Measurements from ENCODE around the gene IGF2BP2. TPM values are rescaled to one million over a fixed set of nuclear protein-coding genes. Genes with fewer than 3 reads are reported as not detected.

The IGF2BP2 gene
- total RNA-seq, 2 experiments from 2014 or later = 0.54 to 0.55 TPM

GRCh38 chr3:185716436-185717108 lies 108.3 kb downstream of the IGF2BP2 start:
- H3K27me3 Mint-ChIP-seq = peaks cover 5% of the 10 kb centered on the region
- DNase-seq (no peak), ATAC-seq (no peak)
- H3K27ac Mint-ChIP-seq = no peak overlapping the region
- CTCF ChIA-PET = interaction anchor here (0.5 to 0.9 kb wide), 2 partner anchors 16 to 256 kb away, joined by 3 read pairs; no protein-coding TSS in a partner anchor
- no peaks in the 10 kb centered on the region for H3K4me1 Mint-ChIP-seq
- H3K9me3 Mint-ChIP-seq (ENCODE audit: low read depth) = no peaks in the 10 kb centered on the region
- intact Hi-C loops (cut with DNase I, micrococcal nuclease) = no loop called here
- POLR2A ChIA-PET = no interaction called here
- H3K36me3 Mint-ChIP-seq (ENCODE audit: low read depth) = no peaks in the 10 kb centered on the region
- H3K4me3 Mint-ChIP-seq = no peak overlapping the region

GRCh38 chr3:185715091-185715490 lies 109.8 kb downstream of the IGF2BP2 start:
- no peaks in the 10 kb centered on the region for H3K4me1 Mint-ChIP-seq
- ChIA-PET POLR2A (no interaction called here), CTCF (no interaction called here)
- no peak for ATAC-seq
- intact Hi-C loops (cut with DNase I, micrococcal nuclease) = no loop called here
- no peak overlapping the region for H3K27ac Mint-ChIP-seq
- H3K36me3 Mint-ChIP-seq (ENCODE audit: low read depth) = no peaks in the 10 kb centered on the region
- H3K4me3 Mint-ChIP-seq = no peak overlapping the region
- no peaks in the 10 kb centered on the region for H3K9me3 Mint-ChIP-seq (ENCODE audit: low read depth)
- DNase-seq = no peak
- peaks cover 5% of the 10 kb centered on the region for H3K27me3 Mint-ChIP-seq

- Mint-ChIP-seq H3K4me3 (no peak overlapping the region), H3K4me1 (no peaks in the 10 kb centered on the region), H3K27me3 (peaks cover 9% of the 10 kb centered on the region), H3K27ac (no peak overlapping the region), H3K9me3 (ENCODE audit: low read depth) (no peaks in the 10 kb centered on the region), H3K36me3 (ENCODE audit: low read depth) (no peaks in the 10 kb centered on the region)
- ATAC-seq = no peak
- no peak for DNase-seq
- POLR2A ChIA-PET = no interaction called here
- CTCF ChIA-PET = no interaction called here
- intact Hi-C loops (cut with DNase I, micrococcal nuclease) = no loop called here
Measured at GRCh38 chr3:185714085-185714484, 110.8 kb downstream of the IGF2BP2 start.

- H3K9me3 Mint-ChIP-seq (ENCODE audit: low read depth) = no peaks in the 10 kb centered on the region
- DNase-seq = no peak
- no peaks in the 10 kb centered on the region for H3K4me1 Mint-ChIP-seq
- no peak overlapping the region for H3K27ac Mint-ChIP-seq
- ChIA-PET POLR2A (no interaction called here), CTCF (interaction anchor here (0.8 to 1.6 kb wide), 3 partner anchors 52 to 666 kb away, joined by 3 to 4 read pairs (median 3); no protein-coding TSS in a partner anchor)
- H3K4me3 Mint-ChIP-seq = no peak overlapping the region
- no peak for ATAC-seq
- H3K36me3 Mint-ChIP-seq (ENCODE audit: low read depth) = no peaks in the 10 kb centered on the region
- H3K27me3 Mint-ChIP-seq = peaks cover 9% of the 10 kb centered on the region
- intact Hi-C loops (cut with DNase I, micrococcal nuclease) = no loop called here
Measured at GRCh38 chr3:185713015-185713414, 111.8 kb downstream of the IGF2BP2 start.

GRCh38 chr3:185712337-185712736 lies 112.5 kb downstream of the IGF2BP2 start:
- Mint-ChIP-seq H3K9me3 (ENCODE audit: low read depth) (no peaks in the 10 kb centered on the region), H3K4me3 (no peak overlapping the region), H3K27me3 (peaks cover 12% of the 10 kb centered on the region), H3K27ac (no peak overlapping the region), H3K36me3 (ENCODE audit: low read depth) (no peaks in the 10 kb centered on the region), H3K4me1 (no peaks in the 10 kb centered on the region)
- CTCF ChIA-PET = interaction anchor here (0.8 to 1.7 kb wide), 3 partner anchors 52 to 665 kb away, joined by 3 to 6 read pairs (median 4); no protein-coding TSS in a partner anchor
- POLR2A ChIA-PET = no interaction called here
- DNase-seq = no peak
- intact Hi-C loops (cut with DNase I, micrococcal nuclease) = no loop called here
- ATAC-seq = no peak

GRCh38 chr3:185711255-185711870 lies 113.5 kb downstream of the IGF2BP2 start:
- no peak for ATAC-seq
- POLR2A ChIA-PET = interaction anchor here (0.9 kb wide), 1 partner anchor 8 kb away, joined by 3 read pairs; no protein-coding TSS in a partner anchor
- Mint-ChIP-seq H3K27ac (no peak overlapping the region), H3K27me3 (peaks cover 12% of the 10 kb centered on the region), H3K36me3 (ENCODE audit: low read depth) (no peaks in the 10 kb centered on the region), H3K4me3 (no peak overlapping the region), H3K4me1 (no peaks in the 10 kb centered on the region), H3K9me3 (ENCODE audit: low read depth) (no peaks in the 10 kb centered on the region)
- no peak for DNase-seq
- intact Hi-C loops (cut with DNase I, micrococcal nuclease) = no loop called here
- CTCF ChIA-PET = interaction anchor here (0.7 to 1.7 kb wide), 2 partner anchors 57 to 403 kb away, joined by 4 to 6 read pairs; no protein-coding TSS in a partner anchor

GRCh38 chr3:185709251-185709955 lies 115.4 kb downstream of the IGF2BP2 start:
- H3K27me3 Mint-ChIP-seq = peaks cover 10% of the 10 kb centered on the region
- H3K4me3 Mint-ChIP-seq = no peak overlapping the region
- intact Hi-C loops (cut with DNase I, micrococcal nuclease) = no loop called here
- no peaks in the 10 kb centered on the region for H3K36me3 Mint-ChIP-seq (ENCODE audit: low read depth)
- no peak overlapping the region for H3K27ac Mint-ChIP-seq
- ATAC-seq (no peak), DNase-seq (no peak)
- H3K9me3 Mint-ChIP-seq (ENCODE audit: low read depth) = no peaks in the 10 kb centered on the region
- no peaks in the 10 kb centered on the region for H3K4me1 Mint-ChIP-seq
- ChIA-PET POLR2A (interaction anchor here (0.6 kb wide), 1 partner anchor 698 kb away, joined by 3 read pairs; no protein-coding TSS in a partner anchor), CTCF (interaction anchor here (0.7 to 0.9 kb wide), 2 partner anchors 10 to 49 kb away, joined by 3 to 4 read pairs; no protein-coding TSS in a partner anchor)

GRCh38 chr3:185708392-185708791 lies 116.5 kb downstream of the IGF2BP2 start:
- ATAC-seq (no peak), DNase-seq (no peak)
- intact Hi-C loops (cut with DNase I, micrococcal nuclease) = no loop called here
- H3K4me3 Mint-ChIP-seq = no peak overlapping the region
- peaks cover 12% of the 10 kb centered on the region for H3K27me3 Mint-ChIP-seq
- H3K36me3 Mint-ChIP-seq (ENCODE audit: low read depth) = no peaks in the 10 kb centered on the region
- H3K4me1 Mint-ChIP-seq = no peaks in the 10 kb centered on the region
- CTCF ChIA-PET = no interaction called here
- H3K27ac Mint-ChIP-seq = no peak overlapping the region
- POLR2A ChIA-PET = no interaction called here
- H3K9me3 Mint-ChIP-seq (ENCODE audit: low read depth) = no peaks in the 10 kb centered on the region

GRCh38 chr3:185705498-185705897 lies 119.3 kb downstream of the IGF2BP2 start:
- ChIA-PET CTCF (no interaction called here), POLR2A (interaction anchor here (0.7 kb wide), 1 partner anchor 15 kb away, joined by 6 read pairs; no protein-coding TSS in a partner anchor)
- ATAC-seq (no peak), DNase-seq (no peak)
- Mint-ChIP-seq H3K36me3 (ENCODE audit: low read depth) (no peaks in the 10 kb centered on the region), H3K4me1 (no peaks in the 10 kb centered on the region), H3K27me3 (peaks cover 17% of the 10 kb centered on the region), H3K9me3 (ENCODE audit: low read depth) (no peaks in the 10 kb centered on the region), H3K4me3 (no peak overlapping the region), H3K27ac (no peak overlapping the region)
- intact Hi-C loops (cut with DNase I, micrococcal nuclease) = no loop called here

- Mint-ChIP-seq H3K9me3 (ENCODE audit: low read depth) (no peaks in the 10 kb centered on the region), H3K27me3 (peaks cover 10% of the 10 kb centered on the region), H3K4me1 (no peaks in the 10 kb centered on the region), H3K36me3 (ENCODE audit: low read depth) (no peaks in the 10 kb centered on the region), H3K27ac (no peak overlapping the region), H3K4me3 (no peak overlapping the region)
- ATAC-seq (no peak), DNase-seq (no peak)
- ChIA-PET CTCF (interaction anchor here (0.8 to 1.8 kb wide), 2 partner anchors 43 to 66 kb away, joined by 3 to 7 read pairs; no protein-coding TSS in a partner anchor), POLR2A (interaction anchor here (0.8 kb wide), 1 partner anchor 9 kb away, joined by 3 read pairs; no protein-coding TSS in a partner anchor)
- intact Hi-C loops (cut with DNase I, micrococcal nuclease) = no loop called here
Measured at GRCh38 chr3:185702262-185703225, 122.3 kb downstream of the IGF2BP2 start.

Data from activated CD4-positive, alpha-beta T cell treated with anti-CD3 and anti-CD28 coated beads for 36 hours (primary cell).